Neural cell (in vitro differentiated cells): ENCODE results near the gene GLTPD2. TPM values are rescaled to one million over a fixed set of nuclear protein-coding genes. Genes with fewer than 3 reads are reported as not detected.

Source experiments
- H2AFZ ChIP-seq: fragments of 200-600, 300-800 bp; sonication (generic), shearing (Covaris generic); 2 replicates; pipeline ENCODE4 v1.6.0; 2014; ENCODE audit warnings: low read depth, mild to moderate bottlenecking, antibody characterized with exemption, low read length, moderate library complexity
- H3F3A ChIP-seq: fragments of 200-600 bp; shearing (Covaris generic); 2 replicates; pipeline ENCODE4 v1.6.1; 2016; ENCODE audit warnings: mild to moderate bottlenecking, moderate library complexity, mixed read lengths, antibody characterized with exemption, low read length; ENCODE audit not compliant: insufficient read depth, poor library complexity, severe bottlenecking
- H3K27ac ChIP-seq: fragments of 200-600, 300-800 bp; sonication (generic), shearing (Covaris generic); 2 replicates; pipeline ENCODE4 v1.5.1; 2014; ENCODE audit warnings: mild to moderate bottlenecking, low read length, moderate library complexity
- H3K27me3 ChIP-seq: fragments of 300-800, 200-600 bp; sonication (generic), shearing (Covaris generic); 2 replicates; pipeline ENCODE4 v1.6.0; 2014; ENCODE audit warnings: mild to moderate bottlenecking, low read depth, low read length, moderate library complexity; ENCODE audit not compliant: insufficient read depth
- H3K36me3 ChIP-seq: fragments of 300-800, 200-600 bp; sonication (generic), shearing (Covaris generic); 2 replicates; pipeline ENCODE4 v1.5.1; 2014; ENCODE audit warnings: mild to moderate bottlenecking, antibody characterized with exemption, low read length, moderate library complexity; ENCODE audit not compliant: insufficient read depth
- H3K4me2 ChIP-seq: fragments of 300-800, 200-600 bp; sonication (generic), shearing (Covaris generic); 2 replicates; pipeline ENCODE4 v1.6.0; 2014; ENCODE audit warnings: mild to moderate bottlenecking, low read length
- H3K4me3 ChIP-seq: fragments of 300-800, 200-600 bp; sonication (generic), shearing (Covaris generic); 2 replicates; pipeline ENCODE4 v1.5.1; 2014; ENCODE audit warnings: mild to moderate bottlenecking, low read length, moderate library complexity
- H3K79me2 ChIP-seq: fragments of 200-600 bp; shearing (Covaris generic); replicated peaks from 2 replicates; pipeline ENCODE4 v1.6.0; 2014; ENCODE audit warnings: mild to moderate bottlenecking, low read length, moderate library complexity; ENCODE audit not compliant: insufficient read depth
- H3K9ac ChIP-seq: fragments of 300-800, 200-600 bp; sonication (generic), shearing (Covaris generic); 2 replicates; pipeline ENCODE4 v1.6.1; 2016; ENCODE audit warnings: mild to moderate bottlenecking, low read length, mixed read lengths
- H3K9me2 ChIP-seq: fragments of 200-600 bp; shearing (Covaris generic); 2 replicates; pipeline ENCODE4 v1.6.1; 2016; ENCODE audit warnings: mild to moderate bottlenecking, low read length, mixed read lengths; ENCODE audit not compliant: insufficient read depth
- H3K9me3 ChIP-seq: fragments of 200-600, 300-800 bp; sonication (generic), shearing (Covaris generic); 2 replicates; pipeline ENCODE4 v1.6.1; 2016; ENCODE audit warnings: mild to moderate bottlenecking, mixed run types, low read length, moderate library complexity, mixed read lengths
- H4K20me1 ChIP-seq: fragments of 200-600 bp; shearing (Covaris generic); 2 replicates; pipeline ENCODE4 v1.6.1; 2016; ENCODE audit warnings: mild to moderate bottlenecking, mixed run types; ENCODE audit not compliant: insufficient read depth
- EP300 ChIP-seq: fragments of 450-650 bp; conservative IDR thresholded peaks from 2 replicates; pipeline ENCODE4 v1.6.1; 2014; ENCODE audit warnings: antibody characterized with exemption, mild to moderate bottlenecking, moderate library complexity; ENCODE audit not compliant: poor library complexity, severe bottlenecking
- EZH2 ChIP-seq: fragments of 200-600, 300-800 bp; shearing (Covaris generic), sonication (generic); IDR thresholded peaks from 2 replicates; pipeline ENCODE4 v1.6.1; 2014; ENCODE audit warnings: antibody characterized with exemption, low read length, borderline replicate concordance, mild to moderate bottlenecking; ENCODE audit not compliant: insufficient read depth, poor library complexity, severe bottlenecking
- MXI1 ChIP-seq: fragments of 450-650 bp; conservative IDR thresholded peaks from 2 replicates; pipeline ENCODE4 v1.6.1; 2014; ENCODE audit warnings: antibody characterized with exemption, mild to moderate bottlenecking; ENCODE audit not compliant: poor library complexity, severe bottlenecking
- POLR2AphosphoS5 ChIP-seq: IDR thresholded peaks from 2 replicates; pipeline ENCODE4 v1.6.1; 2012
- RAD21 ChIP-seq: fragments of 450-650 bp; conservative IDR thresholded peaks from 2 replicates; pipeline ENCODE4 v1.6.1; 2014; ENCODE audit warnings: antibody characterized with exemption, mild to moderate bottlenecking, moderate library complexity
- SMC3 ChIP-seq: fragments of 450-650 bp; conservative IDR thresholded peaks from 2 replicates; pipeline ENCODE4 v1.6.1; 2014; ENCODE audit warnings: antibody characterized with exemption, mild to moderate bottlenecking, moderate library complexity; ENCODE audit not compliant: poor library complexity
- TAF1 ChIP-seq: IDR thresholded peaks from 2 replicates; pipeline ENCODE4 v1.6.1; 2012; ENCODE audit warnings: low read depth
- polyA plus RNA-seq: library from polyadenylated mRNA; depleted of rRNA; stranded (reverse); fragments of >200 nt; gene quantifications from 2 replicates; pipeline ENCODE4 v1.2.3, GENCODE V29; 2014
- TF ChIP-seq, protein P1 (sequence below): fragments of 450-650 bp; IDR thresholded peaks from 2 replicates; pipeline ENCODE4 v1.5.1; 2014; ENCODE audit warnings: antibody characterized with exemption, mild to moderate bottlenecking, moderate library complexity; ENCODE audit not compliant: poor library complexity, severe bottlenecking
- TF ChIP-seq, protein P2 (sequence below): IDR thresholded peaks from 2 replicates; pipeline ENCODE4 v1.6.1; 2012; ENCODE audit warnings: borderline replicate concordance

GLTPD2 gene
- polyA plus RNA-seq, 1 donor from 2014 or later, result not detected

DNA sequence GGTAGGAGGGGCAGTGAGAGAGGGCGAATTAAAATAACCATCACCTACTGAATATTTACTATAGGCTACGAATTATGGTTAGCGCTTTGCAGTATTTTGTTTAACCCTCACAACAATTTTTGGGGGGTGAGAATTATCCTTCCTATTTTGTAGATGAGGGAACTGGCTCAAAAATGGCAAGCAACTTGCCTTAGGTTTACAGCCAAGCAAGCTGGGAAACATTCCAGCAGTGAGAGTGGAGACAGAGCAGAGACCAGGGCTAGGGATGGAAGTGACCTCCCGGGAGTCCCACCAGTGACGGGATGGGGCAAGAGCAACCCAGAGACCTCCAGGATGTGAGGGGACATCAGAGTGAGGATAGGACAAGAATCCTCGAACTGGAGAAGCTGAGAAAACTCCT is 2.2 kb upstream of the GLTPD2 start:
- Histone ChIP-seq H3K4me3 (no peak overlapping the region), H3K9me2 (no peaks in the 10 kb centered on the region), H3K9me3 (no peaks in the 10 kb centered on the region), H2AFZ (no peak overlapping the region), H3K4me2 (no peak overlapping the region), H3K9ac (no peak overlapping the region), H3K27ac (no peak overlapping the region), H3F3A (peaks cover 9% of the 10 kb centered on the region), H4K20me1 (no peaks in the 10 kb centered on the region), H3K79me2 (no peaks in the 10 kb centered on the region), H3K36me3 (no peaks in the 10 kb centered on the region), H3K27me3 (no peaks in the 10 kb centered on the region)
- TF ChIP-seq, protein P1, sequence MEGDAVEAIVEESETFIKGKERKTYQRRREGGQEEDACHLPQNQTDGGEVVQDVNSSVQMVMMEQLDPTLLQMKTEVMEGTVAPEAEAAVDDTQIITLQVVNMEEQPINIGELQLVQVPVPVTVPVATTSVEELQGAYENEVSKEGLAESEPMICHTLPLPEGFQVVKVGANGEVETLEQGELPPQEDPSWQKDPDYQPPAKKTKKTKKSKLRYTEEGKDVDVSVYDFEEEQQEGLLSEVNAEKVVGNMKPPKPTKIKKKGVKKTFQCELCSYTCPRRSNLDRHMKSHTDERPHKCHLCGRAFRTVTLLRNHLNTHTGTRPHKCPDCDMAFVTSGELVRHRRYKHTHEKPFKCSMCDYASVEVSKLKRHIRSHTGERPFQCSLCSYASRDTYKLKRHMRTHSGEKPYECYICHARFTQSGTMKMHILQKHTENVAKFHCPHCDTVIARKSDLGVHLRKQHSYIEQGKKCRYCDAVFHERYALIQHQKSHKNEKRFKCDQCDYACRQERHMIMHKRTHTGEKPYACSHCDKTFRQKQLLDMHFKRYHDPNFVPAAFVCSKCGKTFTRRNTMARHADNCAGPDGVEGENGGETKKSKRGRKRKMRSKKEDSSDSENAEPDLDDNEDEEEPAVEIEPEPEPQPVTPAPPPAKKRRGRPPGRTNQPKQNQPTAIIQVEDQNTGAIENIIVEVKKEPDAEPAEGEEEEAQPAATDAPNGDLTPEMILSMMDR, result no peak
- TF ChIP-seq MXI1 (no peak), POLR2AphosphoS5 (no peak), RAD21 (no peak), TAF1 (no peak), EP300 (no peak), EZH2 (no peak), SMC3 (no peak)
- TF ChIP-seq, protein P2, sequence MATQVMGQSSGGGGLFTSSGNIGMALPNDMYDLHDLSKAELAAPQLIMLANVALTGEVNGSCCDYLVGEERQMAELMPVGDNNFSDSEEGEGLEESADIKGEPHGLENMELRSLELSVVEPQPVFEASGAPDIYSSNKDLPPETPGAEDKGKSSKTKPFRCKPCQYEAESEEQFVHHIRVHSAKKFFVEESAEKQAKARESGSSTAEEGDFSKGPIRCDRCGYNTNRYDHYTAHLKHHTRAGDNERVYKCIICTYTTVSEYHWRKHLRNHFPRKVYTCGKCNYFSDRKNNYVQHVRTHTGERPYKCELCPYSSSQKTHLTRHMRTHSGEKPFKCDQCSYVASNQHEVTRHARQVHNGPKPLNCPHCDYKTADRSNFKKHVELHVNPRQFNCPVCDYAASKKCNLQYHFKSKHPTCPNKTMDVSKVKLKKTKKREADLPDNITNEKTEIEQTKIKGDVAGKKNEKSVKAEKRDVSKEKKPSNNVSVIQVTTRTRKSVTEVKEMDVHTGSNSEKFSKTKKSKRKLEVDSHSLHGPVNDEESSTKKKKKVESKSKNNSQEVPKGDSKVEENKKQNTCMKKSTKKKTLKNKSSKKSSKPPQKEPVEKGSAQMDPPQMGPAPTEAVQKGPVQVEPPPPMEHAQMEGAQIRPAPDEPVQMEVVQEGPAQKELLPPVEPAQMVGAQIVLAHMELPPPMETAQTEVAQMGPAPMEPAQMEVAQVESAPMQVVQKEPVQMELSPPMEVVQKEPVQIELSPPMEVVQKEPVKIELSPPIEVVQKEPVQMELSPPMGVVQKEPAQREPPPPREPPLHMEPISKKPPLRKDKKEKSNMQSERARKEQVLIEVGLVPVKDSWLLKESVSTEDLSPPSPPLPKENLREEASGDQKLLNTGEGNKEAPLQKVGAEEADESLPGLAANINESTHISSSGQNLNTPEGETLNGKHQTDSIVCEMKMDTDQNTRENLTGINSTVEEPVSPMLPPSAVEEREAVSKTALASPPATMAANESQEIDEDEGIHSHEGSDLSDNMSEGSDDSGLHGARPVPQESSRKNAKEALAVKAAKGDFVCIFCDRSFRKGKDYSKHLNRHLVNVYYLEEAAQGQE, result no peak

DNA sequence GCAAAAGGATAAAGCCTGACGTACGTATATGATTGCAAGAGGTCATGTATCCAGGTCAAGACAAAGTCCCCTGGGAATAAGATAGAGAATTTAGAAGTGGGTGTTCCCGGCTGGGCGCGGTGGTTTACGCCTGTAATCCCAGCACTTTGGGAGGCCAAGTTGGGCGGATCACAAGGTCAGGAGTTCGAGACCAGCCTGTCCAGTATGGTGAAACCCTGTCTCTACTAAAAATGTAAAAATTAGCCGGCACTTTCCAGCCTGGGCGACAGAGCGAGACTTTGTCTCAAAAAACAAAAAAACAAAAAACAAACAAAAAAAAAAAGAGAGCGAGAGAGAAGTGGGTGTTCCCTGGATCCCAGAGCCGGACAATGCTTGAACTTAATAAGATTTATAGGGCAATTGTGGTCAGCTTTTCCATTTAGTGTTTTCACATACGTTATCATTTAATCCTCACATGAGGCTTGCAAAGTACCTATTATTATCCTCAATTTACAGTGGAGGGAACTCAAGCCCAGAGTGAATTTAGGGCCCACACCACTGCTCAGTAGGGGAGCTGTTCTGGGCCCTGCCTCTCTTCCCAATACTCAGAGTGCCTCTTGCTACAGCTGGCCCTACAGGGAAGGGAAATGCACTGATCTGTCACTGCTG is 481 bp upstream of the GLTPD2 start:
- H3K4me2 ChIP-seq, result peak overlapping the region; percentile 78
- no peaks in the 10 kb centered on the region for H4K20me1 ChIP-seq
- H3K9me2 ChIP-seq, result no peaks in the 10 kb centered on the region
- H2AFZ ChIP-seq, result no peak overlapping the region
- no peaks in the 10 kb centered on the region for H3K79me2 ChIP-seq
- TF ChIP-seq, protein P1, result no peak
- TF ChIP-seq POLR2AphosphoS5 (no peak), MXI1 (no peak), RAD21 (no peak), TAF1 (no peak), EP300 (no peak), SMC3 (no peak), EZH2 (no peak)
- TF ChIP-seq, protein P2, result no peak
- no peaks in the 10 kb centered on the region for H3K27me3 ChIP-seq
- peak overlapping the region; percentile 88 for H3K27ac ChIP-seq
- H3K9ac ChIP-seq, result peak overlapping the region; percentile 88
- no peaks in the 10 kb centered on the region for H3K9me3 ChIP-seq
- peaks cover 9% of the 10 kb centered on the region for H3F3A ChIP-seq
- peak overlapping the region; percentile 79 for H3K4me3 ChIP-seq
- no peaks in the 10 kb centered on the region for H3K36me3 ChIP-seq
